Transverse colon (tissue), 4 donors: Measurements from ENCODE around the gene UNC119. TPM values are rescaled to one million over a fixed set of nuclear protein-coding genes. Genes with fewer than 3 reads are reported as not detected.
A peak's percentile ranks its signal among the peaks of the same experiment; 100 is the strongest.

ENCODE experiments used
- DNase-seq: peaks from one replicate; pipeline ENCODE4 v3.0.0-alpha.2; 2019
- H3K27ac ChIP-seq, 4 donors: fragments of 200-600 bp; sonication (generic); 2 replicates each; pipeline ENCODE4 v1.5.1; 2016 to 2018; ENCODE audit warnings: inconsistent platforms in 4 of 4
- H3K27me3 ChIP-seq: fragments of 200-600 bp; sonication (generic); 2 replicates; pipeline ENCODE4 v1.5.1; 2017; ENCODE audit warnings: inconsistent platforms
- H3K36me3 ChIP-seq, 4 donors: fragments of 200-600 bp; sonication (generic); 2 replicates each; pipeline ENCODE4 v1.5.1; 2017 to 2019; ENCODE audit warnings: inconsistent platforms in 4 of 4
- H3K4me1 ChIP-seq, 4 donors: fragments of 200-600 bp; sonication (generic); 2 replicates each; pipeline ENCODE4 v1.5.1; 2017 to 2020; ENCODE audit warnings: inconsistent platforms in 4 of 4
- H3K4me3 ChIP-seq, 4 donors: fragments of 200-600 bp; sonication (generic); 1 replicate in 1 of 4; 2 replicates in 3 of 4; pipeline versions ENCODE4 v1.5.1 to v1.6.1; 2017 to 2019; ENCODE audit warnings: inconsistent platforms in 4 of 4
- H3K9me3 ChIP-seq, 2 donors: fragments of 200-600 bp; sonication (generic); 2 replicates each; pipeline ENCODE4 v1.5.1; 2017 to 2019; ENCODE audit warnings: inconsistent platforms in 2 of 2
- EP300 ChIP-seq: sonication (generic); formaldehyde crosslinking; IDR thresholded peaks from one replicate; pipeline ENCODE4 v1.6.1; 2017; ENCODE audit warnings: antibody characterized with exemption, low read depth
- POLR2A ChIP-seq: fragments of 450-650 bp; IDR thresholded peaks from one replicate; pipeline ENCODE4 v1.6.1; 2016; ENCODE audit warnings: antibody characterized with exemption, mild to moderate bottlenecking, moderate library complexity
- POLR2AphosphoS5 ChIP-seq, 3 donors: sonication (generic); formaldehyde crosslinking; IDR thresholded peaks; one replicate each; pipeline ENCODE4 v1.6.1; 2016; ENCODE audit warnings: antibody characterized with exemption in 3 of 3
- WGBS, 2 donors: methylation state at CpG; one replicate each; pipeline ENCODE4 v1.1.5; 2018; ENCODE audit warnings: low coverage in 1 of 2; 5-methylcytosine and 5-hydroxymethylcytosine counted together
- in situ Hi-C, 4 donors: fragments of 200-750 bp; cut with MboI; loops; one replicate each; pipeline versions ENCODE4 v1.15.0 to v1.15.1; 2017; ENCODE audit warnings: low sequenced_read_pairs in 3 of 4, low pct_ligation_motif_present in 1 of 4, low pct_unique_long_range_greater_than_20kb in 1 of 4
- intact Hi-C: fragments of 100-400 bp; cut with DNase I; formaldehyde crosslinking; loops from one replicate; pipeline ENCODE4 v1.15.1; 2023; ENCODE audit warnings: low total_unique reads
- total RNA-seq, 4 donors: library from RNA; depleted of rRNA; stranded (reverse); fragments of >200 nt; gene quantifications; one replicate each; pipeline ENCODE4 v1.1.0, GENCODE V29; 2016
- TF ChIP-seq, protein P1 (sequence below), 5 experiments: fragments of 200-600 bp in 3 of 5; fragments of 450-650 bp in 2 of 5; sonication (generic) in 3 of 5; IDR thresholded peaks; 1 replicate in 2 of 5; 2 replicates in 3 of 5; pipeline ENCODE4 v1.5.1; 2016 to 2017; ENCODE audit warnings: antibody characterized with exemption in 5 of 5, inconsistent platforms in 3 of 5, mild to moderate bottlenecking in 2 of 5, moderate library complexity in 1 of 5

UNC119 gene
- total RNA-seq, 4 donors from 2014 or later: 16.4 to 52.4 (median 32.8) TPM

DNA sequence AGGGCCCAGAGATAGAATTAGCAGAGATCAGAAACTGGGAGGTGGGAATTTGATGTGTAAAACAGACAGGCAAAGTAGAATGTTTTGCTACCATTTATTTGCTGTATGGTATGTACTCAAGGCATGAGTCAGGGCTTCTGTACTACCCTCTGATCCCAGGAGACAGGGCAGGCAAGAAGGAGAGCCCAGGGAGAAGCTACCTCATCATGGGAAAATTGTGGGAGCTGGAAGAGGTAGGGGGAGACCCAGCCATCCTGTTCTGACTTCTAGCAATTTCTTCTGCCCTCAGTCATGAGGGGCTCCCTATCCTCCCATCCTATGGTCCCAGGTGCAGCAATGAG lies 20.6 kb upstream of the UNC119 start:
- H3K9me3 ChIP-seq: no peaks in the 10 kb centered on the region
- H3K36me3 ChIP-seq: no peaks in the 10 kb centered on the region
- no peaks in the 10 kb centered on the region for H3K27me3 ChIP-seq
- in situ Hi-C loops (no loop called here), intact Hi-C loops (no loop called here)
- H3K4me1 ChIP-seq: peaks cover 12 to 37% (median 25%) of the 10 kb centered on the region in 4 donors
- H3K27ac ChIP-seq: no peak overlapping the region
- no peak for DNase-seq
- TF ChIP-seq POLR2A (no peak), POLR2AphosphoS5 (IDR thresholded peaks at IDR 0.05) (no peak), EP300 (no peak)
- TF ChIP-seq, protein P1, sequence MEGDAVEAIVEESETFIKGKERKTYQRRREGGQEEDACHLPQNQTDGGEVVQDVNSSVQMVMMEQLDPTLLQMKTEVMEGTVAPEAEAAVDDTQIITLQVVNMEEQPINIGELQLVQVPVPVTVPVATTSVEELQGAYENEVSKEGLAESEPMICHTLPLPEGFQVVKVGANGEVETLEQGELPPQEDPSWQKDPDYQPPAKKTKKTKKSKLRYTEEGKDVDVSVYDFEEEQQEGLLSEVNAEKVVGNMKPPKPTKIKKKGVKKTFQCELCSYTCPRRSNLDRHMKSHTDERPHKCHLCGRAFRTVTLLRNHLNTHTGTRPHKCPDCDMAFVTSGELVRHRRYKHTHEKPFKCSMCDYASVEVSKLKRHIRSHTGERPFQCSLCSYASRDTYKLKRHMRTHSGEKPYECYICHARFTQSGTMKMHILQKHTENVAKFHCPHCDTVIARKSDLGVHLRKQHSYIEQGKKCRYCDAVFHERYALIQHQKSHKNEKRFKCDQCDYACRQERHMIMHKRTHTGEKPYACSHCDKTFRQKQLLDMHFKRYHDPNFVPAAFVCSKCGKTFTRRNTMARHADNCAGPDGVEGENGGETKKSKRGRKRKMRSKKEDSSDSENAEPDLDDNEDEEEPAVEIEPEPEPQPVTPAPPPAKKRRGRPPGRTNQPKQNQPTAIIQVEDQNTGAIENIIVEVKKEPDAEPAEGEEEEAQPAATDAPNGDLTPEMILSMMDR (IDR thresholded peaks at IDR 0.05): no peak
- no peak overlapping the region for H3K4me3 ChIP-seq

DNA sequence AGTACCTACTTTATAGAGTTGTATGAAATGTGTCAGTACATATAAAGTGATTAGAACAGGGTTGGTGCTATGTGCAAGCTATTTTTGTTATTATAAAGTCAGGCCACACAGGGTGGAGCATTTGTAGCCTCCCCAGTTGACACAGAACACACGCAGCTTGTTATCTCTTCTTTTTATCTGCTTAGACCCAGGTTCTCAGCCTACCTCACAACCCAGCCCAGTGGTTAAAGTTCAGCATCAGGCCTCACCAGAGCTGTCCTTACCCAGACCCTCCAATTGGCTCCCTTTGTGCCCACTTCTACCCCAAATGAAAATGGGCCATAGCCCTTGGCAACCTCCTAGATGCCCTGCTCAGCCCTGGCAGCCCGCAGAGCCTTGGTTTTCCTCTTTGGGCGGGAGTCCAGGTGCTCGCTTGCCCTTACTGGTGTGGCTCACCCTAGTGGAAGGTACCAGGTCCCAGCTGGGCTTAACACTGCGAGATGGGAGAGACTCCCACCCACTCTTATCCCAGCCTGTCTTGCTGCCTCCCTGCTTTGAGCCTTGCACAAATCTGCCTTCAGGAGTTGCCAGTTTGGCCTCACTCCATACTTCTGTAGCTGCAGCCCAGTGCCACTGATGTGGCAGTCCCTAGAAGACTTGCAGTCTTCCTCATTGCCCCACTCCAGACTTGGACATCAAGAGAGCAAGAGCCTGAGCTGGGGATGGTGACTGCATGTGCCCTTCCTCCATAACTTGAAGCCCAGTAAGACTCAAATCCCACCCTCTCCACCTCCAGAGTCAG lies 20.0 kb upstream of the UNC119 start:
- Histone ChIP-seq H3K27me3 (no peaks in the 10 kb centered on the region), H3K4me1 (peaks cover 12 to 40% (median 25%) of the 10 kb centered on the region in 4 donors), H3K36me3 (no peaks in the 10 kb centered on the region), H3K9me3 (no peaks in the 10 kb centered on the region), H3K4me3 (peak overlapping the region in 1 of 4 donors; percentile 75), H3K27ac (peak overlapping the region; percentile 78 to 87 (median 82))
- intact Hi-C loops (no loop called here), in situ Hi-C loops (no loop called here)
- no peak for DNase-seq
- 68% methylated on average over 5 of the region's 5 CpGs; no CpG with 5 or more reads in 1 of the 2 donors for WGBS, 2 donors
- TF ChIP-seq, protein P1 (IDR thresholded peaks at IDR 0.05): no peak
- TF ChIP-seq EP300: no peak
- TF ChIP-seq POLR2A: no peak

GRCh38 chr17:28571361-28572122 lies 19.1 kb upstream of the UNC119 start, which contains the start of gene PIGS:
Gene PIGS (minus strand): TSS chr17:28571524. CDS start chr17:28571496, 28 bp downstream.
- Histone ChIP-seq H3K27ac (peak within 1 kb of the TSS; percentile 78 to 87 (median 82)), H3K9me3 (no peaks in the 10 kb centered on the region), H3K4me3 (peak within 1 kb of the TSS; percentile 47 to 83 (median 71)), H3K27me3 (no peaks in the 10 kb centered on the region), H3K36me3 (no peaks in the 10 kb centered on the region), H3K4me1 (peaks cover 12 to 38% (median 21%) of the 10 kb centered on the region in 4 donors)
- in situ Hi-C loops: no loop called here
- 1% methylated on average over 23 to 37 of the region's 49 CpGs for WGBS, 2 donors
- peak; percentile 97 for DNase-seq
- TF ChIP-seq EP300 (no peak), POLR2AphosphoS5 (IDR thresholded peaks at IDR 0.05) (peak; percentile 85 to 91 (median 91)), POLR2A (peak; percentile 88)
- TF ChIP-seq, protein P1 (IDR thresholded peaks at IDR 0.05): no peak
- intact Hi-C loops: no loop called here

GRCh38 chr17:28570716-28571360 lies 18.4 kb upstream of the UNC119 start:
- Histone ChIP-seq H3K4me3 (peak overlapping the region; percentile 47 to 83 (median 71)), H3K27ac (peak overlapping the region; percentile 78 to 87 (median 82)), H3K4me1 (peaks cover 12 to 34% (median 19%) of the 10 kb centered on the region in 4 donors), H3K9me3 (no peaks in the 10 kb centered on the region), H3K27me3 (no peaks in the 10 kb centered on the region), H3K36me3 (no peaks in the 10 kb centered on the region)
- TF ChIP-seq POLR2A (no peak), POLR2AphosphoS5 (IDR thresholded peaks at IDR 0.05) (no peak), EP300 (no peak)
- TF ChIP-seq, protein P1 (IDR thresholded peaks at IDR 0.05): no peak
- DNase-seq: peak; percentile 53
- in situ Hi-C loops (no loop called here), intact Hi-C loops (no loop called here)
- WGBS, 2 donors: 0 to 8% methylated on average over 2 to 30 of the region's 39 CpGs
